Measurements from ENCODE around the gene PFKL. TPM values are rescaled to one million over a fixed set of nuclear protein-coding genes. Genes with fewer than 3 reads are reported as not detected.
A peak's percentile ranks its signal among the peaks of the same experiment; 100 is the strongest.
"Not testable (repeated sequence)": the region's sequence is repeated elsewhere in the genome, so short reads cannot be mapped to it uniquely, and the experiment has no call there.

Gene PFKL
- total RNA-seq, 1 donor = 106 TPM

DNA sequence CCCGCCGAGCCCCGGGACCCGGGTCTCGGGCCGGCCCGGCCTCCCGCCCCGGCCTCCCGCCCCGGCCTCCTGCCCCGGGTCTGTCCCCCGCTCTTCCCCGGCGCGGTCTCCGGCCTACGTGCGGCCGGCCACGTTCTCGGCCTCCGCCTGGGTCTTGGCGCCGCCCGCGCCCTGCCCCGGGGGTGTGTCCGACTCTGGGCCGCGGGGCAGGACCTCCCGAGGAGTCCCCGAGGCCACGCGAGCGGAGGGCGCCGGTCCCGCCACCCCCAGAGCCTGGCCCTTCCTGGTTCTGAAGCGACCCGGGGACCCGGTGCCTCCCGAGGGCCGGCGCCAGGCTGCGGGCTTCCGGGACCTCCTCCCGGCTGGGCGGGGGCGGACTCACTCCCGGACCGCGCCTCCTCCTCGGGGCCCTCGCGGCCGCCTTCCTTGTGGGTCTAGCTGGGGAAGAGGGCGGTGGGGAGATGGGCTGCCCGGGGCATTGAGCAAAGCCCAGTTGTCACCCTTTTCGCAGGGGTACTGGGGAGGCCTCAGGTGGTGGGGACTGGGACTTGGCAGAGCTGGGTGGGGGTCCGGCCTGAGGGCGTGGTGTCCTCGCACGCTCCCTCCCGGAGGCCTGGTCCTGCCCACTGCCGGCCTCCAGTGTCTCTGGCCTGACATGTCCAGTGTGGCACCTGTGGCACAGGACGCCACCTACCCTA lies 558 bp downstream of the PFKL start:
- peak; percentile 55 for DNase-seq (ENCODE audit: low read depth)
- H3K4me3 ChIP-seq (ENCODE audit: low read depth, low read length) = peak overlapping the region; percentile 75
- TF ChIP-seq, protein P1, sequence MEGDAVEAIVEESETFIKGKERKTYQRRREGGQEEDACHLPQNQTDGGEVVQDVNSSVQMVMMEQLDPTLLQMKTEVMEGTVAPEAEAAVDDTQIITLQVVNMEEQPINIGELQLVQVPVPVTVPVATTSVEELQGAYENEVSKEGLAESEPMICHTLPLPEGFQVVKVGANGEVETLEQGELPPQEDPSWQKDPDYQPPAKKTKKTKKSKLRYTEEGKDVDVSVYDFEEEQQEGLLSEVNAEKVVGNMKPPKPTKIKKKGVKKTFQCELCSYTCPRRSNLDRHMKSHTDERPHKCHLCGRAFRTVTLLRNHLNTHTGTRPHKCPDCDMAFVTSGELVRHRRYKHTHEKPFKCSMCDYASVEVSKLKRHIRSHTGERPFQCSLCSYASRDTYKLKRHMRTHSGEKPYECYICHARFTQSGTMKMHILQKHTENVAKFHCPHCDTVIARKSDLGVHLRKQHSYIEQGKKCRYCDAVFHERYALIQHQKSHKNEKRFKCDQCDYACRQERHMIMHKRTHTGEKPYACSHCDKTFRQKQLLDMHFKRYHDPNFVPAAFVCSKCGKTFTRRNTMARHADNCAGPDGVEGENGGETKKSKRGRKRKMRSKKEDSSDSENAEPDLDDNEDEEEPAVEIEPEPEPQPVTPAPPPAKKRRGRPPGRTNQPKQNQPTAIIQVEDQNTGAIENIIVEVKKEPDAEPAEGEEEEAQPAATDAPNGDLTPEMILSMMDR (IDR thresholded peaks at IDR 0.05; ENCODE audit: insufficient read depth, low read depth, low read length) = no peak

GRCh38 chr21:44301141-44301540 lies 1.3 kb downstream of the PFKL start:
- TF ChIP-seq, protein P1 (IDR thresholded peaks at IDR 0.05; ENCODE audit: insufficient read depth, low read depth, low read length) = no peak
- peak overlapping the region; percentile 75 for H3K4me3 ChIP-seq (ENCODE audit: low read depth, low read length)
- DNase-seq (ENCODE audit: low read depth) = no peak

- TF ChIP-seq, protein P1 (IDR thresholded peaks at IDR 0.05; ENCODE audit: insufficient read depth, low read depth, low read length) = no peak
- no peak for DNase-seq (ENCODE audit: low read depth)
- no peak overlapping the region for H3K4me3 ChIP-seq (ENCODE audit: low read depth, low read length)
Measured at GRCh38 chr21:44301961-44302406, 2.1 kb downstream of the PFKL start.

- not testable (repeated sequence) for H3K4me3 ChIP-seq (ENCODE audit: low read depth, low read length); DNase-seq (ENCODE audit: low read depth)
Measured at GRCh38 chr21:44302573-44303401, 2.9 kb downstream of the PFKL start.

DNA sequence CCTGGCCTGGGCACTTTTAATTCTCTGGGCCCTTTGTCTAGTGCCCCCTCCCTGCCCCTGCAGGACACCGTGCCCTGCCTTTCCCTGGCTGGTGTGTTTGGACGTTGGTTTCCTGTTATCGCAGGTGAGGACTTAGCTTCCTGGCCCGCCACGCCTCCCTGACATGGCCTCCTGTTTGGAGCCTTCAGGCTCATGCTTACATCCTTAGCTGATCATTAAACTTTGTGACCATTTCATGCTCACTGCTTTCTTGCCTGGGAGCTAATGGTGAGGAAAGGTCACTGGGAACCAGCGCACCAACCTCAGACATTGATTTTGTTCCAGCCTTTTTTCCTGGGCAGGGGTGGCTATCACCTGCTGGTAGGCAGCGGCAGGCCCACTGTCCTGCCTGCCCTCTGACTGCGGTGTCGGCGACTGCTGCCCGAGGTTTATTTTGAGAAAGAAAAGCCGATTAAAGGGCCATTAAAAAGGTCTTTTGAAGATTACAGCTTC lies 3.7 kb downstream of the PFKL start:
- no peak for DNase-seq (ENCODE audit: low read depth)
- H3K4me3 ChIP-seq (ENCODE audit: low read depth, low read length) = no peak overlapping the region
- TF ChIP-seq, protein P1 (IDR thresholded peaks at IDR 0.05; ENCODE audit: insufficient read depth, low read depth, low read length) = no peak

GRCh38 chr21:44304011-44304616 lies 4.3 kb downstream of the PFKL start:
- DNase-seq (ENCODE audit: low read depth) = no peak
- TF ChIP-seq, protein P1 (IDR thresholded peaks at IDR 0.05; ENCODE audit: insufficient read depth, low read depth, low read length) = no peak
- H3K4me3 ChIP-seq (ENCODE audit: low read depth, low read length) = no peak overlapping the region

DNA sequence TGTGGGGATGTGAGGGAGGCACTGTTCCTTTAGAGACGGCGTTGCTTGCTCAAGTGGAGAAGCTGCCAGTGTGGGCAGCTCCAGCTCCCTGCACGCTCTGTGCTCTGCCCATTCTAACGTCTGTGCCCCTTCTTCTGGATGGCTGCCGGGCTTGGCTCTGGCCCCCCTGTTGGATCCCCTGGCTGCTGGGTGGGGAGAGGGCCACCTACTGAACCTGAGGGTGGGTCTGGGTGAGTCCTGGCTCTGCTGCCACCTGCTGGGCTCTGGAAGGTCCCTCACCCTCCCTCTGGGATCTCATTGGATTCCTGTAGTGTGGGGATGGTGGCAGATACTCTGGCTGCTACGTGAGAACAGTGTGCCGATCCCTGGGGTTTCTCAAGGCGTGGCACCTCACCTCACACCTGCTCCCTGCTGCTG lies 5.0 kb downstream of the PFKL start:
- H3K4me3 ChIP-seq (ENCODE audit: low read depth, low read length) = no peak overlapping the region
- DNase-seq (ENCODE audit: low read depth) = peak; percentile 52
- TF ChIP-seq, protein P1 (IDR thresholded peaks at IDR 0.05; ENCODE audit: insufficient read depth, low read depth, low read length) = peak; percentile 76

Measured in fibroblast of villous mesenchyme (primary cell).